HG03139 (cell line): ENCODE measurements around the gene BMP6.

Experiments
- ATAC-seq: cut with Tn5 transposase; IDR thresholded peaks from one replicate; pipeline ENCODE4 v1.9.1; 2021; ENCODE audit not compliant: unreplicated experiment

Gene BMP6

DNA sequence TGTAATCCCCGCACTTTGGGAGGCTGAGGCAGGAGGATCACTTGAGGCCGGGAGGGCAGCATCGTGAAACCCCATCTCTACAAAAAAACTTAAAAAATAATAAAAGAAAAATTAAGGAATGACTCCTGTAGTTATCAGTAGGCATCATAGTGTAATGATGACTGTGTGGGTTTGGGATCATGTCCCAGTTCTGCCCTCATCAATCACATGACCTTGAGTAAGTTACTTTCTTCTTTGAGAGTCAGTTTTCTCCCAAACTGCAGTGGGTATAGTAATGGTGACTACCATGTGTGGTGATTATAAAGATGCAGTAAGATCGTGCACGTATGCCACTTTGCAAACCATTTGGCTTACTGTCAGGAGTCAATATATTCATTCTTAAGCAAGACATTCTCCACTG lies 95.5 kb downstream of the BMP6 start:
- no peak for ATAC-seq

DNA sequence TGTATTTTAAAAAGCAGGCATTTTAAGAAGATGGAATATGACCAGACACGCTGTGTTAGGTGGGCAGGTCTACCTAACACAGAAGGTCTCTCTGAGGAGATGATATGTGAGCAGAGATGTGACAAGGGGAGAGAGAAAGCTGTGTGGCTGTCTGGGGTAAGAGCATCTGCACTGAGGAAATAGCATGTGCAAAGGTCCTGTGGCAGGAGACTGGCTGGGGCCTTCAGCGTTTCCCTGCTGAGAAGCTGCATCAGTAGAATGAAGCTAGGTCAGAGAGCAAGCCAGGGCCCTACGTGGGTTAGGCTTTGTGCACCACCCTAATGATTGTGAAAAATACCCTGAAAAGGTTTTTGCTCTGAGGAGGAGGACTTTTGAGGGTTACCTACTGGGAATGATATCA lies 97.7 kb downstream of the BMP6 start:
- no peak for ATAC-seq

DNA sequence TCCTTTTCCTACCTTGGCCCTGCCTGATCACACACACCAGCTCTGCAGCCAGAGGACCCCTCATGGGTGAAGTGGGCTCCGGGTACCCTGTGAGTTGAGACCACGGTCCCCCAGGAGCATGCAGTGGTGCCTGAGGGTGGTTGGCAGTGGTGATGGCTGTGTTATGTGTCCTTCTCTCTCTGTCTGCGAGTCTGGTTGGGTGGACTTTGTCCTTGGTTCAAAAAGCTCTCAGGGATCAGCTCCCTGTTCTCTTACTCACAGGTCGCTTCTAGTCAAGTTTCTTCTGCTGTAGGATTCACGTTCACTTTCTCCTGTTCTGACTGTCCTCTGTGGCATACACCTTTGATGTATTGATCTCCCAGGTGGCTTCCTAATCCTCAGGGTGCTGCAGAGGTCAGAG lies 100.1 kb downstream of the BMP6 start:
- ATAC-seq: no peak

DNA sequence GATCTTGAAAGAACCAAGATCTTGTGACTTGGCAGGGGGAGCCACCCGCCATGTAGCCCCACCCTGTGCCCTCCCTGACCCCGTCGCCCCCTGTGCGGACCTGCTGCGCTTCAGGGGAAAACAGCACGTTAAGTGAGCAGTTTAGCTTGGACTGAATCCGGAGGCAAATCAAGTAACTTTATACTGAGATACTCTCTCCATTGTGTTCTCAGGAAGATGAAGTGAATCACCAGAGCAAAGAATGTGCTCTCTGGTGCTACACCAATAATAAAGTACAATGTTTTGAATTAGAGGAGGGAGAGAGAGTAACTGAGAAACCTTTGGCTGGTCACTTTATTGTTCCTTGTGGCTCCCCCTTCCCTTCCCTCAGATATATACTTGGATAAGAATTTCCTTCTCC lies 101.2 kb downstream of the BMP6 start:
- ATAC-seq: no peak

DNA sequence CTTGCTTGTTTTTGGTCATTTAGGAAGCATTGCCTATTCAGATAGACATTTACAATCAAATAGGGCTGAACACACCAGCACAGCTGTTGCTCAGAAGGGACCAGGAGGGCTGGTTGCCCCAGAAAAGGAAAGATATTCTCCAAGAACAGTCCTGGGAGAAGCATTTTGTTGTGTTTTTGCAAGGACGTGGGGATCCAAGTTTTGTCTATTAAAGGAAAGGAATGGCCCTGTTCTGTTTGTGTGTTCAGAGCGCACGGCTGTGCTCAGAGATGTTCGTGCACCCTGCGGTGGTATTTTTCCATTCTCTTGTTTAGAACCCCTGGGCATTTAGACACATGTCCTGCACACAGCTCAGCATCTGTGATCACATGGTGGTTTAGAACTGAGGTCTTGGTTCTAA lies 102.2 kb downstream of the BMP6 start:
- no peak for ATAC-seq

DNA sequence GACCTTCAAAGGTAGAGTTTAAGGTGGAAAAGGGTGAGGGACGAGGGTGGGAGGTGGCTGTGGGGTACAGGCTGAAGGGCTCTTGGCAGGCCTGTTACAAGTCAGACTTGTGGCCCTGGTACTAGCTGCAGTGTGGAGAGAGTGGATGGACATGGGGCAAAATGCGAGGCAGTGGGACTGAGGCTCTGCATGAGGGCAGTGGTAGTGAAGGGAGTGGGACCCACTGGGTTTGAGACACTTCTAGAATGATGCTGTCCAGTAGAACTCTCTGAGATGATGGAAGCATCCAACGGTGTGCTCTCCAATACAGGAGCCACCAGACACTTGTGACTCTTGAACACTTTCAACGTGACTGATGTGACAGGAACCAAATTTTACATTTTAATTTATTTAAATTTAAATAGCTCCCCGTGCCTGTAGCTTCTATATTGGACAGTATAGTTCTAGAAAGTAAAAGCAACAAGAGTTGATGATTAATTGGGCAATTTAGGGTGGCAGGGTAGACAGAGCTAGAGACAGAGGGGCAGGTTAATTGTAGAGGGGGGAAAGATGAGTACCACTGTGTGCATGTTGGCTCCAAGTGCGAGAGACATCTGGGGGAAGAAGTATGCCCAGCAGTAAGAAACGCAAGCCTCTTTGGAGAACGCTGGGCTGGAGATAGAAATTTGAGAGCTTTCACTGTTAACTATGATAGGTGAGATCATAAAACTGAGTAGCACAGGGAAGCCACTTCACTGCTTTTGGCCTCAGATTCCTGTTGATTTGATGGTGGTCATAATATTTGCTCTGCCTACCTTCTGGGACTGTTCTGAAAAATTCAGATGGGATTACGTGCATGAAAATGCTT lies 107.2 kb downstream of the BMP6 start:
- no peak for ATAC-seq

DNA sequence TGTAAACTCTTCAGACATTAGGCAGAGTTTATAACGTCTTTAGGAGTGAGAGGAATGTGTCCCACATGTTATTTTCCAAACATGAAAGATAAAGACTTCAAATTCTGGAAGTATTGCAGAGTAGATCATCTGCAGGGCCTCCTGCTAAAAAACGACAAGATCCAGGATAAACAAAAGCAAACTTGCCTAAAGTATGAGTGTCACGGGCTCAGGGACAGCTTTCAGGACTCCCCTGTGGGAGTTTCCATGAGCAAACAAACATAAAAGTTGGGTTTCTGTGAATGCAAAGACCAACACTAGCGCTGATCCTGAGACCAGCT lies 107.8 kb downstream of the BMP6 start:
- no peak for ATAC-seq

DNA sequence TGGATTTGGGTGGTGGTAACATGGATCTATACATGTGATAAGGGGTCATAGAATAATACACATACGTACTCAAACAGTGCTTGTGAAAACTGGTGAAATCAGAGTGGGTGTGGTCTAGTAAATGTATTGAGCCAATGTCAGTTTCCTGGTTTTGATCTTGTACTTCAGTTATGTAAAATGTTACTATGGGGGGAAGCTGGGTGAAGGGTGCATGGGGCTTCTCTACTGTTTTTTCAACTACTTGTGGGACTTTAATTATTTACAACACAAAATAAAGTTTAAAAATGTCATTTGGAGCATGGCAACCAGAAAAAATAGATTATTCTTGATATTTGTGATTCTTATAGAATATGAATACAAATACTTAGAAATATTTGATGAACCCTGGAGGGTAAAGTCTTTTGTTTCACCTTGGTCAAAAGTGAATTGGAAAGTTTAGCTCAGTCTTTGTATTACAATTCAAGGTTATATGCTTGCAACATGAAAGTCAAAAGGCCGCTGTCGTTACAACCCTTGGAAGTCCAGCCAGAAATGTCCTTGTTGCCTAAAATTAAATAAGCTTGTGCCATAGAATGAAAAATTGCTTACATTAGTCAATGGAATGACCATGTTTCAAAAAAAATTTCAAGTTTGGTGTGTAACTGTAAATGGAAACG lies 110.6 kb downstream of the BMP6 start:
- no peak for ATAC-seq

DNA sequence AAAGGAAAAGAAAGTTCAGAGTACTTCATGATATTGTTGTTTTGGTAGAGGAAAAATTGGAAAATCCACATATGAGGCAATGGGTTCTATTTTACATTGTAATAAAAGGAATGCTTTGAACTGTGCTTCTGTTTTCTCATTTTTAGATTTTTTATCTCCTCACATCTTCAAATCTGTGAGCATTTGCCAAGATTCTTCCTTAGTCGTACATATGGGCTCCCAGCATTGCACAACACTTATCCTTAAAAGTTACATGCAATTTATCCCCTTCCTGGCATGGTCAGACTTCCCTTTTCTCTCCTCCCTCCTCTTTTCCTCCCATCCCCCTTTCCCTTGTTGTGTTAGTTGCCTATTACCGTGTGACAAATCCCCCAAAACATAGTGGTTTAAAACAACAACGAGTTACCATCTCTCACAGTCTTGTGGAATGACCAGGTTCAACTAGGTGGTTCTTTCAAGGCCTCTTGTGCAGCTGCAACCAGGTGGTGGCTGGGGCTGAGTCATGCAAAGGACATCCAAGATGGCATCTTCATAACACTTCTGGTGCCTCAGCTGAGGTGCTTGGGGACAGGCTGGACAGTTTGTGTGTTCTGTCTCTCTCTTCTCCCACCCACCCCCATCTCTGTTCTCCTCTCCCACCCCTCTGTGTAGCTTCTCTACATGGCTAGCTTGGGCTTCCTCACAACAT lies 116.0 kb downstream of the BMP6 start:
- ATAC-seq: no peak

DNA sequence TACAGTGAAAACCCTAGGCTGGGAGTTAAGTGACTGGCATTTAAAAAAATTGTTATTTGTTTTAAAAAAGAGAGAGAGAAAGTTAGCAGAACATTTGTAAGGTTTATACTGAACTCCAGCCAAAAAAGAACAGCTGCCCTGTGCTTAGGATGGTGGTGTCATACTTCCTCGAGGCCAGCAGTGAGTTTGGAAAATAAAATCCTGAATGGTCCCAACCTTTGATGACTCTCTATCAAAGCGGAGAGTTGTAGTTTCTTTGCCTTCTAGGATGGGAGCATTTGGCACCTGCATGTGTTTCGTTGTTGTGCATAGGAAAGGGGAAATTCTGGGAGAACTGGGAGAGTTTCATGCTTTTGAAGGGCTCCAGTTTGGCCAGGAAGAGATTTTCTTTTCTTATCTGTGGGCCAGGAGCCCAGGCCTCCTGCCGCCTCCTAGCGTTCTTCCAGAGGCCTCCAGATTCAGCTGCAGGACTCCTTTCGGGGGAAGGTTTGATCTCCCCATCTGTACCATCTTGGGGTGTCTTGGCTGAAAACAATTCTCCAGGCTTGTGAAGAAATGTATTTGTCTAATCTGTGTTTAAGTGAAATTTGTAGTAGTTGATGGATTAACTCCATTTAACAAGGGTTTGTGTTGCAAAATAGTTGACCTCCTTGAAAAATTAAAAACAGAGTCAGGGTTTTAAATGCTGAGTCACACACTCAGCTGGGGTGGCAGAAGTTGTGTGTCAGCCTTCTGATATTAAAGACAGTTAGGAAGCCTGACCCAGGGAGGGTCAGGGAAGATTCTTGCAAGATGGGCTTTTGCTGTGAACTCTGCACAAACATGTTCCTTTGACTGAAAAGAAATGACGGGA lies 121.3 kb downstream of the BMP6 start:
- ATAC-seq: no peak

DNA sequence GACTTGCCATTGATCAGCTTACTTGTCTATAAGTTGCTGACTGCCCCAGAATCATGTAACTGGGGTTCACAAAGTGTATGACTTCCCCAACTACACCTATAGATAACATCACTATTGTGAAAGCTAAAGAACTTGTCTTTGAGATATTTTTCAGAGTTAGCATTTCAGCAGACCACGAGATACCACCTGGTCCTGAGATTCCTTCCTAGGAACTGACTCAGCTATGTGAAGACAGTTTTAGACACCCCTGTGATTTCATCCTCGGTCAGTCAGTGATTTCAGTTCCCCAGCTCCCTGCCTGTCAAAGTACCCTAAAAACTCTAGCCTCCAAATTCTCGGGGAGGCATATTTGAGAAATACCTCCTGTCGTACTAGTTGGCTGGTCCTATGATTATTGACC lies 122.3 kb downstream of the BMP6 start:
- no peak for ATAC-seq

DNA sequence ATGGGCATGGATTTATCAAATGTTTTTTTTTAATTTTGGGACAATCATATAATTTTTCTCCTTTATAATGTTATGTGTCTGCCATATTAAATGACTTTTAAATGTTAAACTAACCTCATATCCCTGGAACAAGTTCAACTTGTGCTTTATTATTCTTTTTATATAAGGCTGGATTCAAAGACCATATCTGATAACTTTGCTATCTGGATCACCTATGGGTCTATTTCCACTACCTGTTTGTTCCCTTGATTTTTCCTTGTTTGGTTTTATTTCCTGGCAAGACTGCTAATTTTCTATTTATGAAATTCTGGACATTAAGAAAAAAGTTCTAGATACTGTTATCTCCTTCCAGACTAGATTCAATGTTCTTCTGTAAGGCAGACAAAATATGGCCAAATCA lies 125.9 kb downstream of the BMP6 start:
- ATAC-seq: no peak

DNA sequence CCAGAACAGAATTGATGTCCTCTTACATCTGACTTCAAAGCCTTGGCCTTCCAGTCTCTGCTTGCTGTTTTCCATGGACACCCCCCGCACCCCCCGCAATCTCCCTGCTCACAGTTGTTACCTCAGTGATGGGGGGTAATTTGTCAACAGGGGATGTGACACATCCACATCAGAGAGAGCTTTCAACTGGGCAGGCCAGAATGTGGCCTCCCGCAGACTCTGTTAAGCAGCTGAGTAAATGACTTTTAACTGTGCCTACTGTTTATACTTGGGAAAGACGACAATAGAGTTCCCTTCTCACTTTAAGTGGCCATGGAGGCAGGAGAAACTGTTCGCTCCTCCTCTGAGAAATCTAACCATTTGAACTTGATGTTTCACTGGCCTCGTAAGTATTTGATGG lies 133.7 kb downstream of the BMP6 start:
- ATAC-seq: no peak

DNA sequence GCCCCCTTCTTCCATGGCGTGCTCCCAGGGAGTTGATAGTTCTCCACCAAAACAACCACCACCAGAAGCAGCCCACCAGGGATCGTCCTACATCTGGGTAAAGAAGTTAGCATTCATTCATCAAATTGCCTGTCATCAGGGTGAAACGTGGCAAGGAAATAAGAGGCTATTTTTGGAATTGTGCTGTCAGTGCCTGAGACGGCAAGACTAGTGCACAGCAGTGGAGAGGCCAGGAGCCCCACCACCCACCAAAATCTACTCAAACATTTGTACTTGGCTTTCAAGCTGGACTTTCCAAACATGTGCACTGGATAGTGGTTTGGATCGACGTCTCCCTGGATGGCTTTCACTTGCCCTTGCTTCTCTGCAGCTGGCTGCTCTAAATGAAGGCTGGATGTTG lies 139.9 kb downstream of the BMP6 start:
- no peak for ATAC-seq

DNA sequence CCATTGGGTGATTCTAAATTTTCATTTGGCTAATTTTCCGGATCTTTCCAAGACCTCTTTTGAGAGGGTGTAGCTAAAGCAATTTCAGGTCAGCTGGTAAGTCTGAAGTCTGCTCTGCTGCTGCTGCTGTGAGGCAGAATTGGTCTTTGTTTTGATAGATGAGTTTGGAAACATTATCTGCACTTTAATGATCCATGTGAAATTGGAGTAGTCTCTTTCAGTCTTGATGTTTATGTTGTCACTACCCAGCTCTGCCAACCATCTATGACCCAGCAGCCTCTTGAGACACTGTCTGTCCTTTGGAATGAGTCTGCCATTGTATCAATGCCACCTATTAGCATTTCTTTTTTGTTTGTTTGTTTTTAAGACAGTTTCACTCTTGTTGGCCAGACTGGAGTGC lies 140.6 kb downstream of the BMP6 start:
- ATAC-seq: no peak

DNA sequence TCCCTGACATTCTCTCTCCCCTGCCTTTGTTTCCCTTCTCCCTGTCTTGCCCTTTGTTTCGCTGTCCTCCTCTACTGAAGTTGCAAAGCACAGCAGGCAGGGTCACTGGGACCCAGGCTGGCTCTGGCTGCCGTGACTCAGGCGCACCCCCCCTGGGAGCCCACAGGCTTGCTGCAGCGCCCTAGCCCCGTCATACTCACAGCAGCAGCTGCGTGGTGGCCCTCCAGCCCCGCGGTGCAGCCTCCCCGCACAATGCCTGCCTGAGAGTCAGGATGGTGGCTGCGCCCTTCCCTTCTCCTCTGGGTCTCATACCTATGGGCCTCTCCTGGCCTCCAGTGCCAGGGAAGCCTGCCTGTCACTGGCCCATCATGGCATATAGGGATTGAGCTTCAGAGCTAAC lies 143.0 kb downstream of the BMP6 start:
- ATAC-seq: no peak

DNA sequence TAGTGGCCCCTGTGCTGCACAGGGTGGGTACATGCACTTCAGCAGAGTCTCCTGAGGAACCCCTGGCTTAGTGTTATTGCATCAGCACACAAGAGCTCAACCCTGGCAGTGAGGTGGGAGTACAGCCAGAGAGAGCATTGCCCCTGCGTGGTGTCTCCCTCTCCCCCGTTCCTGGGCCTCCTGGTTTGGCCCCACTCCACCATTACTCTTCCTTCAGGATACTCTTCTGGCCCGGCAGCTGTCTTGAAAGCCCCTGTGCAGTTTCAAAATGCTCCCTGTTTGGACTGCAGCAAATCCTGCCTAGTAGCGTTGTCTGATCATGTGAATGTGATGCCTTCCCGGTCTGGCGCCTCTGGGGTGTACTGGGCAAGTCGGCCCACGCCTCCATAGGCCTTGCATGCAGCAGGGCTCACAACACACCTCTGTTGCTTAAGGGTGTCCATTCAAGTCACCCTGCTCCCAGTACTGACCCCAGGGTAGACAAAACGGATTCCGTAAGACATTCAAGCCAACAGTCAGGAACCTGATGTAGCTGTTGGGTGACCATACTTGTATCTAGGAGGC lies 152.6 kb downstream of the BMP6 start:
- no peak for ATAC-seq

DNA sequence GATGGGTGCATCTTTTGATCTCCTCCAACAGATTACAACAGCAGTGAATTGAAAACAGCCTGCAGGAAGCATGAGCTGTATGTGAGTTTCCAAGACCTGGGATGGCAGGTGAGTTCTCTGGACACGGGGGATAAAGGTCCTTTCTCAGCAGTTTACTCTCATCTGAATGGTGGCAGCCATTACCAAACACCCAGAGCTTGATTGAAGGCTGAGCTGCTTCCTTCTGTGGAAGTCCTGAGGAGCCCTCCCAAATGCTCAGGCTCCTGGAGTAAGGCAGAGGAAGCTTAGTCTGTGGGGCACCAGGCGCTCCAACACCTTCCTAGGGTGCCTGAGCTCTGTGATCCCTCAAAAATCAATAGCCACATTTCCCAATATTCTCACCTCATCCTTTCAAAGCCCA lies 153.1 kb downstream of the BMP6 start:
- ATAC-seq: no peak

DNA sequence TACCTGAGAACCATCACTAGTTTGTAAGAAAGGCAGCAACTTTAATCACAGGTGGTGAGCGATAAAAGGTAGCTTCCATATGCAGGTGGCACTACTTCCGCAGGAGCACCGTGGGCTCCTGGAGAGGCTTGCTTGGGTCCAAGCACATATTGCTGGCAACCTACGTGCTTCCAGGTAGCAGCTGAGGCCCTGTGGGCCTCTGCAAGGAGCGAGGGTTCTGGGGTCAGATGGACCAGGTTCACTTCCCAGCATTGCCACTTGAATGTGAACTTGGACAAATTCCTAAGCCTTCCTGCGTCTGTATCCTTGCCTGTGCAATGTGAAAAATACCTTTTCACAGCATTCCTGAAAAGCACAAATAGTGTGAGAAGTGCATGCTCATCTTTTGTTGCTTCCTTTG lies 153.7 kb downstream of the BMP6 start:
- no peak for ATAC-seq

DNA sequence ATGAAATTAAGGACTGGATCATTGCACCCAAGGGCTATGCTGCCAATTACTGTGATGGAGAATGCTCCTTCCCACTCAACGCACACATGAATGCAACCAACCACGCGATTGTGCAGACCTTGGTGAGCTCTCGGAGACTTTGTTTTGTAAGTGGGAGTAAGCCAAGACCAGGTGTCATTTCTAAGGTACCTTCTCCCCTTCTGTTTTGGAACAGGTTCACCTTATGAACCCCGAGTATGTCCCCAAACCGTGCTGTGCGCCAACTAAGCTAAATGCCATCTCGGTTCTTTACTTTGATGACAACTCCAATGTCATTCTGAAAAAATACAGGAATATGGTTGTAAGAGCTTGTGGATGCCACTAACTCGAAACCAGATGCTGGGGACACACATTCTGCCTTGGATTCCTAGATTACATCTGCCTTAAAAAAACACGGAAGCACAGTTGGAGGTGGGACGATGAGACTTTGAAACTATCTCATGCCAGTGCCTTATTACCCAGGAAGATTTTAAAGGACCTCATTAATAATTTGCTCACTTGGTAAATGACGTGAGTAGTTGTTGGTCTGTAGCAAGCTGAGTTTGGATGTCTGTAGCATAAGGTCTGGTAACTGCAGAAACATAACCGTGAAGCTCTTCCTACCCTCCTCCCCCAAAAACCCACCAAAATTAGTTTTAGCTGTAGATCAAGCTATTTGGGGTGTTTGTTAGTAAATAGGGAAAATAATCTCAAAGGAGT lies 154.2 kb downstream of the BMP6 start:
- ATAC-seq: no peak
